GM12892 (cell line): ENCODE results near the gene ADCY1.

ENCODE experiments used
- POLR2A ChIP-seq: IDR thresholded peaks from 2 replicates; pipeline ENCODE4 v1.6.1; 2011; ENCODE audit warnings: low read depth, low read length, control low read depth
- POLR2AphosphoS5 ChIP-seq: IDR thresholded peaks from 2 replicates; pipeline ENCODE4 v1.6.1; 2011; ENCODE audit warnings: low read depth, low read length, control low read depth
- TAF1 ChIP-seq: IDR thresholded peaks from 2 replicates; pipeline ENCODE4 v1.6.1; 2011; ENCODE audit warnings: low read depth, mild to moderate bottlenecking, control low read depth, low read length, borderline replicate concordance

GRCh38 chr7:45646996-45647825 lies 73.0 kb downstream of the ADCY1 start:
- TF ChIP-seq POLR2AphosphoS5 (no peak), TAF1 (no peak), POLR2A (no peak)
